GM23338 (cell line): ENCODE data around the gene NUDT16L1. TPM values are rescaled to one million over a fixed set of nuclear protein-coding genes. Genes with fewer than 3 reads are reported as not detected.

Experiments used
- ATAC-seq: fragments of 200-7000 bp; cut with Tn5 transposase; 3 replicates; pipeline ENCODE4 v1.9.1; 2020
- DNase-seq: peaks from one replicate; pipeline ENCODE4 v3.0.0-alpha.2; 2015; ENCODE audit warnings: low spot score
- H2AFZ ChIP-seq: fragments of 200-600 bp; sonication (generic); 2 replicates; pipeline ENCODE4 v1.8.0; 2016; ENCODE audit warnings: antibody characterized with exemption, mild to moderate bottlenecking, moderate library complexity
- H3F3A ChIP-seq: fragments of 200-600 bp; sonication (generic); replicated peaks from 2 replicates; pipeline ENCODE4 v1.8.0; 2017; ENCODE audit warnings: antibody characterized with exemption, mixed run types, low read depth
- H3K27ac ChIP-seq: fragments of 200-600 bp; sonication (generic); 2 replicates; pipeline ENCODE4 v1.6.1; 2016; ENCODE audit warnings: low read depth
- H3K27me3 ChIP-seq: fragments of 200-600 bp; sonication (generic); 2 replicates; pipeline ENCODE4 v1.8.0; 2016; ENCODE audit warnings: mild to moderate bottlenecking, mixed run types, moderate library complexity; ENCODE audit not compliant: insufficient read depth
- H3K36me3 ChIP-seq: fragments of 200-600 bp; sonication (generic); 2 replicates; pipeline ENCODE4 v1.8.0; 2016; ENCODE audit warnings: mild to moderate bottlenecking; ENCODE audit not compliant: insufficient read depth
- H3K4me1 ChIP-seq: fragments of 200-600 bp; sonication (generic); 2 replicates; pipeline ENCODE4 v1.8.0; 2016; ENCODE audit warnings: mild to moderate bottlenecking, moderate library complexity; ENCODE audit not compliant: insufficient read depth
- H3K4me2 ChIP-seq: fragments of 200-600 bp; sonication (generic); 2 replicates; pipeline ENCODE4 v1.7.1; 2017; ENCODE audit warnings: mixed run types
- H3K4me3 ChIP-seq: fragments of 200-600 bp; sonication (generic); 2 replicates; pipeline ENCODE4 v1.6.1; 2016; ENCODE audit warnings: mixed run types
- H3K79me2 ChIP-seq: fragments of 200-600 bp; sonication (generic); replicated peaks from 2 replicates; pipeline ENCODE4 v1.8.0; 2017; ENCODE audit warnings: mild to moderate bottlenecking; ENCODE audit not compliant: insufficient read depth
- H3K9me2 ChIP-seq: fragments of 200-600 bp; sonication (generic); 2 replicates; pipeline ENCODE4 v1.8.0; 2017; ENCODE audit not compliant: insufficient read depth
- H4K20me1 ChIP-seq: fragments of 200-600 bp; sonication (generic); replicated peaks from 2 replicates; pipeline ENCODE4 v1.8.0; 2017; ENCODE audit warnings: mild to moderate bottlenecking; ENCODE audit not compliant: insufficient read depth
- H3K27ac Mint-ChIP-seq: 2 replicates; pipeline ENCODE4 v1.8.0; 2020; ENCODE audit warnings: inconsistent platforms, mild to moderate bottlenecking, moderate library complexity, mixed read lengths
- H3K27me3 Mint-ChIP-seq: 3 replicates; pipeline ENCODE4 v1.8.0; 2022; ENCODE audit warnings: low read depth, mild to moderate bottlenecking, moderate library complexity, mixed read lengths, inconsistent platforms; ENCODE audit not compliant: insufficient read depth, poor library complexity
- H3K36me3 Mint-ChIP-seq: 3 replicates; pipeline ENCODE4 v1.8.0; 2021; ENCODE audit warnings: low read depth, mild to moderate bottlenecking, inconsistent platforms, moderate library complexity, mixed read lengths
- H3K4me1 Mint-ChIP-seq: 3 replicates; pipeline ENCODE4 v1.8.0; 2020; ENCODE audit warnings: mild to moderate bottlenecking, inconsistent platforms, mixed read lengths
- H3K4me3 Mint-ChIP-seq: 3 replicates; pipeline ENCODE4 v1.8.0; 2021; ENCODE audit warnings: moderate library complexity, mild to moderate bottlenecking, inconsistent platforms, mixed read lengths
- H3K9me3 Mint-ChIP-seq: 3 replicates; pipeline ENCODE4 v1.8.0; 2020; ENCODE audit warnings: moderate library complexity, mild to moderate bottlenecking, inconsistent platforms, mixed read lengths
- CREB1 ChIP-seq: fragments of 250-450 bp; sonication (Bioruptor Pico); IDR thresholded peaks from 2 replicates; pipeline ENCODE4 v1.5.0; 2020; ENCODE audit warnings: low read depth, mild to moderate bottlenecking, moderate library complexity
- ETS1 ChIP-seq: IDR thresholded peaks from 2 replicates; pipeline ENCODE4 v1.6.1; 2016; ENCODE audit warnings: antibody characterized with exemption
- EZH2 ChIP-seq: fragments of 200-600 bp; sonication (generic); IDR thresholded peaks from one replicate; pipeline ENCODE4 v1.8.0; 2017; ENCODE audit warnings: antibody characterized with exemption, mild to moderate bottlenecking, low read depth; ENCODE audit not compliant: unreplicated experiment
- EZH2phosphoT487 ChIP-seq: fragments of 200-600 bp; sonication (generic); IDR thresholded peaks from one replicate; pipeline ENCODE4 v1.8.1; 2018; ENCODE audit warnings: antibody characterized with exemption; ENCODE audit not compliant: unreplicated experiment
- JUNB ChIP-seq: IDR thresholded peaks from one replicate; pipeline ENCODE4 v1.6.1; 2016; ENCODE audit warnings: antibody characterized with exemption; ENCODE audit not compliant: unreplicated experiment
- NANOG ChIP-seq: IDR thresholded peaks from 2 replicates; pipeline ENCODE4 v1.6.1; 2016; ENCODE audit warnings: antibody characterized with exemption, borderline replicate concordance
- POLR2AphosphoS5 ChIP-seq: IDR thresholded peaks from 2 replicates; pipeline ENCODE4 v1.6.1; 2016; ENCODE audit warnings: antibody characterized with exemption, low read depth
- REST ChIP-seq: IDR thresholded peaks from one replicate; pipeline ENCODE4 v1.6.1; 2018; ENCODE audit warnings: antibody characterized with exemption; ENCODE audit not compliant: unreplicated experiment
- STAT1 ChIP-seq: IDR thresholded peaks from one replicate; pipeline ENCODE4 v1.6.1; 2016; ENCODE audit warnings: antibody characterized with exemption; ENCODE audit not compliant: unreplicated experiment
- ZNF114 ChIP-seq: fragments of 250-450 bp; sonication (Bioruptor Pico); IDR thresholded peaks from 2 replicates; pipeline ENCODE4 v1.5.0; 2020; ENCODE audit warnings: mild to moderate bottlenecking, moderate library complexity
- ZNF331 ChIP-seq: fragments of 250-450 bp; sonication (Bioruptor Pico); IDR thresholded peaks from 2 replicates; pipeline ENCODE4 v1.5.0; 2020; ENCODE audit warnings: low read depth, mild to moderate bottlenecking, moderate library complexity
- ZNF462 ChIP-seq: fragments of 250-450 bp; sonication (Bioruptor Pico); IDR thresholded peaks from 2 replicates; pipeline ENCODE4 v1.5.0; 2020; ENCODE audit warnings: mild to moderate bottlenecking, moderate library complexity
- polyA plus RNA-seq: library from polyadenylated mRNA; unstranded; fragments of >200 nt; fragmentation: Nextera tagmentation; extraction: Ambion mirVana; gene quantifications from 2 replicates; pipeline ENCODE4 v1.2.1, GENCODE V29; 2016
- total RNA-seq: library from RNA; depleted of rRNA; stranded (reverse); fragments of >200 nt; shearing (Covaris generic); gene quantifications from 2 replicates; pipeline ENCODE4 v1.2.3, GENCODE V29; 2014
- TF ChIP-seq, protein P1 (sequence below), 2 experiments: fragments of 200-600 bp in 1 of 2; sonication (generic) in 1 of 2; conservative IDR thresholded peaks; 2 replicates each; pipeline versions ENCODE4 v1.5.1 to v1.6.1; 2016 to 2017; ENCODE audit warnings: antibody characterized with exemption in 2 of 2, low read depth in 2 of 2, mild to moderate bottlenecking in 2 of 2, moderate library complexity in 1 of 2

The NUDT16L1 gene
- total and polyA plus RNA-seq, 2 experiments from 2014 or later, result 37.1 to 80.4 TPM

DNA sequence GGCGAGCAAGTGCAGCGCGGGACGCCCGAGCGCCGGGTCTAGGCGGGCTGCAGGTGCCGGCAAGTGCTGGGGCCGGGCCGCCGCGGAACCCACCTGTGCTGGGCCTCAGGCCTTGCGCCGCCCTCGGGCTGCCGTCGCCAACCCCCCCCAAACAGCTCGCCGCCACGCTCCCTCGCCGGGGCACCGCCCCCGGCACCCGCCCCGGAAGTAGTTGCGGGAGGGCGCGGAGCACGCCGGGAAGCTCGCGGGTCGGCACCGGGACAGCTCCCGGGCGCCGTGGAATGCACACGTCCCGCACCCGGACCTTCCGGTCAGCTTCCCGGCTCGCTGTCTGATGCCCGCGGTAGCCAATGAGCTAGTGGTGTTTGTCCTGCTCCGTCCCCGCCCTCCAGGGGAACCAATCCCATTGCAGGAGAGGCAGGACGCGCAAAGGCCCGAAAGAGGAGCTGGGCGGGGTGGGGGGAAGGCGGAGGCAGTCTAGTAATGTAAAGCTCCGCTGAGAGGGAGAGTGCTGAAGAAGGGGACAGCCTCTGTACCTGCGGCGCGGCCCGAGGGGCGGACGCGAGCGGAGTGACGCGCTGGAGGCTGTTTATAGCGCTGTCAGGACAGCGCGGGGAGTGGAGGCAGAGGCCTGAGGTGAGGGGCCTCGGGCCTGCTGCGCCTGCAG lies 40.8 kb downstream of the NUDT16L1 start, which contains the start of the genes ANKS3 and DNAAF8:
TSS of gene ANKS3 (minus strand) at position 209 of the 667 bp plus-strand sequence. CDS start 4,122 bp downstream, outside the sequence.
TSS of gene DNAAF8 (plus strand) at position 475 of the 667 bp plus-strand sequence. CDS start 1,978 bp downstream, outside the sequence.
- Histone ChIP-seq H3K36me3 (peaks cover 5% of the 10 kb centered on the region), H3K4me3 (peak within 1 kb of the TSS; percentile 98), H3K4me1 (peaks cover 10% of the 10 kb centered on the region; the same call in 1 of the 2 replicates), H2AFZ (peak within 1 kb of the TSS; percentile 100), H3K9me2 (no peaks in the 10 kb centered on the region), H3K27me3 (no peaks in the 10 kb centered on the region), H3K4me2 (peak within 1 kb of the TSS; percentile 100), H3F3A (peaks cover 26% of the 10 kb centered on the region), H3K27ac (peak within 1 kb of the TSS; percentile 95), H4K20me1 (peaks cover 3% of the 10 kb centered on the region), H3K79me2 (peaks cover 41% of the 10 kb centered on the region)
- peak within 1 kb of the TSS; percentile 92 for H3K4me3 Mint-ChIP-seq
- peaks cover 16% of the 10 kb centered on the region for H3K27me3 Mint-ChIP-seq
- H3K9me3 Mint-ChIP-seq, result no peaks in the 10 kb centered on the region
- peak; percentile 93 for ATAC-seq
- H3K27ac Mint-ChIP-seq, result peak within 1 kb of the TSS; percentile 98
- peaks cover 8% of the 10 kb centered on the region; the same call in 2 of the 3 replicates for H3K4me1 Mint-ChIP-seq
- H3K36me3 Mint-ChIP-seq, result peaks cover 13% of the 10 kb centered on the region
- peak; percentile 99 for DNase-seq
- TF ChIP-seq REST (peak; percentile 20), ZNF462 (CRISPR knock-in tag) (no peak), NANOG (no peak), ZNF114 (CRISPR knock-in tag) (no peak), POLR2AphosphoS5 (peak; percentile 62), EZH2 (no peak), STAT1 (no peak), CREB1 (peak; percentile 74), EZH2phosphoT487 (no peak), JUNB (no peak), ZNF331 (CRISPR knock-in tag) (no peak), ETS1 (peak; percentile 85)
- TF ChIP-seq, protein P1, sequence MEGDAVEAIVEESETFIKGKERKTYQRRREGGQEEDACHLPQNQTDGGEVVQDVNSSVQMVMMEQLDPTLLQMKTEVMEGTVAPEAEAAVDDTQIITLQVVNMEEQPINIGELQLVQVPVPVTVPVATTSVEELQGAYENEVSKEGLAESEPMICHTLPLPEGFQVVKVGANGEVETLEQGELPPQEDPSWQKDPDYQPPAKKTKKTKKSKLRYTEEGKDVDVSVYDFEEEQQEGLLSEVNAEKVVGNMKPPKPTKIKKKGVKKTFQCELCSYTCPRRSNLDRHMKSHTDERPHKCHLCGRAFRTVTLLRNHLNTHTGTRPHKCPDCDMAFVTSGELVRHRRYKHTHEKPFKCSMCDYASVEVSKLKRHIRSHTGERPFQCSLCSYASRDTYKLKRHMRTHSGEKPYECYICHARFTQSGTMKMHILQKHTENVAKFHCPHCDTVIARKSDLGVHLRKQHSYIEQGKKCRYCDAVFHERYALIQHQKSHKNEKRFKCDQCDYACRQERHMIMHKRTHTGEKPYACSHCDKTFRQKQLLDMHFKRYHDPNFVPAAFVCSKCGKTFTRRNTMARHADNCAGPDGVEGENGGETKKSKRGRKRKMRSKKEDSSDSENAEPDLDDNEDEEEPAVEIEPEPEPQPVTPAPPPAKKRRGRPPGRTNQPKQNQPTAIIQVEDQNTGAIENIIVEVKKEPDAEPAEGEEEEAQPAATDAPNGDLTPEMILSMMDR (conservative IDR thresholded peaks at IDR 0.05; ENCODE audit: low read depth in 2 of 2), result no peak
